ENCODE measurements around the gene CREBRF.
"Not testable (repeated sequence)": the region's sequence is repeated elsewhere in the genome, so short reads cannot be mapped to it uniquely, and the experiment has no call there.

CREBRF gene

GRCh38 chr5:173089581-173089980 lies 33.4 kb downstream of the CREBRF start:
- no peak for DNase-seq

GRCh38 chr5:173090639-173091038 lies 34.5 kb downstream of the CREBRF start:
- no peak for DNase-seq

- no peak for DNase-seq
Observed at GRCh38 chr5:173091981-173092380, 35.8 kb downstream of the CREBRF start.

- no peak for DNase-seq
Observed at GRCh38 chr5:173093606-173094005, 37.5 kb downstream of the CREBRF start.

- DNase-seq = no peak
Observed at GRCh38 chr5:173094012-173094661, 38.0 kb downstream of the CREBRF start.

- no peak for DNase-seq
Observed at GRCh38 chr5:173098787-173099186, 42.6 kb downstream of the CREBRF start.

GRCh38 chr5:173099461-173099860 lies 43.3 kb downstream of the CREBRF start:
- no peak for DNase-seq

GRCh38 chr5:173101245-173101644 lies 45.1 kb downstream of the CREBRF start:
- DNase-seq = no peak

- DNase-seq = no peak
Observed at GRCh38 chr5:173103411-173103810, 47.3 kb downstream of the CREBRF start.

- DNase-seq = no peak
Observed at GRCh38 chr5:173108914-173109313, 52.8 kb downstream of the CREBRF start.

GRCh38 chr5:173114536-173114935 lies 58.4 kb downstream of the CREBRF start:
- DNase-seq = no peak

GRCh38 chr5:173119719-173120118 lies 63.6 kb downstream of the CREBRF start:
- no peak for DNase-seq

- no peak for DNase-seq
Observed at GRCh38 chr5:173123416-173123815, 67.3 kb downstream of the CREBRF start.

- not testable (repeated sequence) for DNase-seq
Observed at GRCh38 chr5:173132166-173132565, 76.0 kb downstream of the CREBRF start.

- DNase-seq = no peak
Observed at GRCh38 chr5:173138707-173139106, 82.6 kb downstream of the CREBRF start.

- no peak for DNase-seq
Observed at GRCh38 chr5:173139631-173140030, 83.5 kb downstream of the CREBRF start.

- DNase-seq = no peak
Observed at GRCh38 chr5:173140769-173141168, 84.6 kb downstream of the CREBRF start.

GRCh38 chr5:173143567-173143966 lies 87.4 kb downstream of the CREBRF start:
- DNase-seq = no peak

- peak; percentile 87 for DNase-seq
Observed at GRCh38 chr5:173144200-173145176, 88.3 kb downstream of the CREBRF start, which contains the start of gene BNIP1. Gene BNIP1 (plus strand): TSS chr5:173144531. CDS start chr5:173144546, 15 bp downstream.

GRCh38 chr5:173148354-173148753 lies 92.2 kb downstream of the CREBRF start:
- no peak for DNase-seq

GRCh38 chr5:173152547-173152946 lies 96.4 kb downstream of the CREBRF start:
- no peak for DNase-seq

GRCh38 chr5:173153842-173154241 lies 97.7 kb downstream of the CREBRF start:
- DNase-seq = no peak

GRCh38 chr5:173154619-173155018 lies 98.5 kb downstream of the CREBRF start:
- DNase-seq = not testable (repeated sequence)

GRCh38 chr5:173155912-173156311 lies 99.8 kb downstream of the CREBRF start:
- DNase-seq = no peak

Data from activated gamma-delta T cell (primary cell).